GM10266 (cell line): ENCODE results near the gene DBH.

ENCODE experiments used
- DNase-seq: peaks from one replicate; pipeline ENCODE4 v3.0.0; 2012; ENCODE audit errors: extremely low spot score
- CTCF ChIP-seq: IDR thresholded peaks from 2 replicates; pipeline ENCODE4 v1.5.1; 2012; ENCODE audit warnings: mild to moderate bottlenecking, low read depth; ENCODE audit not compliant: control insufficient read depth, insufficient read depth; ENCODE audit errors: missing control alignments

DBH gene

DNA sequence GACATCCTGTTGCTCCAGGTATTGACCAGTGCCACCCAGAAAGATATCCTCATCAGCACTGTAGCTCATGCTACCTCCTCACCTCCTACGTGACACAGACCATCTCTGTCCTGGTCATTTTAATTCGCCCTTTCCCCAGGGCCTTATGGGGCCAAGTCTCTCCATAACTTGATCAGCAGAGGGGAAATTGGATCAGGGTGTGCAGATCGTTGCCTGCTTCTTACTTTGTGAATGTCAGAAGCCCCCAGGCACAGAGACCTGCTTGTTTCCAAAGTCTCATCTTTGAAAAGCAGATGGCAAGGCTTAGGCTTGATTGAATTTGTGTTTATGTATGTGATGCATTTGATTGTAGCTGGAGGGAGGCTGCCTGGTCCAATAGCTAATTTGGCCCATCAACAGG is 8.8 kb upstream of the DBH start:
- TF ChIP-seq CTCF: no peak
- no peak for DNase-seq

DNA sequence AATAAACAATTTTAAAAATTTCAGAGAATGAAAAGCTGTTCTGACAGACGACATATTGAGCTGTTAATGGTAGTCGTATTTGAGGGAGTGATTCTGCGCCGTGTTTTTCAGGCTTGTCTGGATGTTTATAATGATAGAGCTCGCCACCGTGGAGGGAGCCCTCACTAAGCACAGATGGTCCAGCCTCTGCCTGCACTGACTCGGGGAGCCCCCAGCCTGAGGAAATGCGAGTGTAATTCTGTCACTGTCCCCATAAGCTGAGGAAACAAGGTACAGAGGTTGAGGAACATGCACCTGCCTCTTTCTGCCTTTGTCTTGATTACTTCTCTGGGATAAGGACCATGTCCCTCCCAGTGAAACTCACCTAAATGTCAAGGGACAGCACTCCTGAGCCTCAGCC is 7.4 kb upstream of the DBH start:
- DNase-seq: no peak
- TF ChIP-seq CTCF: no peak

- DNase-seq: no peak
These were observed 6.7 kb upstream of the DBH start for GRCh38 chr9:133629221-133630110.

GRCh38 chr9:133631111-133631510 is 5.1 kb upstream of the DBH start:
- no peak for DNase-seq
- TF ChIP-seq CTCF: no peak

More at GRCh38 chr9:133629221-133630110, 6.7 kb upstream of the DBH start:
- TF ChIP-seq CTCF: no peak

DNA sequence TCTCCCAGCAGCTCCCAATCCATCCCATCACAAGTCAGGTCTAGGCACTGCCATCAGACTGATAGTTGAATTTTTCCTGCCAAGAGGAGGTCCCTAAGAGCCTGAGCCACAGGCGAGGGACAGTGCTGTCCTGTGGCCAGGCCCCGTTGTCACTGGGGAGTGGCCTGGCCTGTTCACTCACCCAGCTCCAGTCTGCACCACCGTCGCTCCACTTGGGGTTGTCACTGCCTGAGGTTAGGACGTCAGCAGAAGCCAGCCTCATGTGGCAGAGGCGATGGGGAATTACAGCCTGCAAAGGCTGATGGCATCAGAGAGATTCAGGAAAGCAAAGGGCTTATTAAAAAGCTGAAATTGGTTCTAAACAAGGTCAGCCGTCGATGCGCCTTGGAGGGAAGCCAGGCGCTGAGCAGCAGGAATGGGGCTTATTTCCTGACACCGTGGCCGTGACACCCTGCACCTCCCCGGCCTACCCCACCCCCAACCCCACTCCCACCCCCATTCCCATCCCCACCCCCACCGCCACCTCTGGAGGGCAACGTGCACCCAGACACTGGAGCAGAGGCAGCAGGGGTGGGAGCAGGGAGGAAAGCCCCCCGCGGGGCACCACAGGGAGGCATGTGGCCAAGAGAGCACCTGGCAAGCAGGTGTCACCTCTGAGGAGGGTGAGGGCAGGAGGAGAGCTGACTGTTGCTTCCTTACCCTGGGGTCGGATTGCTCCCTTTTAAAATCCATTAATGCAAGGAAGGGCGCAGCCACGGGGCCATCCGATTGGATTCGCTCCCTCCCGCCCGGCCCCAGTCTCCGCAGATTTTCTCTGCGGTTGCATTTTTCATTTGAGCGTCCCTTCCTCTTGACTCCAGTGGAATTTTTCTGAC is 3.1 kb upstream of the DBH start:
- no peak for DNase-seq
- TF ChIP-seq CTCF: no peak

DNA sequence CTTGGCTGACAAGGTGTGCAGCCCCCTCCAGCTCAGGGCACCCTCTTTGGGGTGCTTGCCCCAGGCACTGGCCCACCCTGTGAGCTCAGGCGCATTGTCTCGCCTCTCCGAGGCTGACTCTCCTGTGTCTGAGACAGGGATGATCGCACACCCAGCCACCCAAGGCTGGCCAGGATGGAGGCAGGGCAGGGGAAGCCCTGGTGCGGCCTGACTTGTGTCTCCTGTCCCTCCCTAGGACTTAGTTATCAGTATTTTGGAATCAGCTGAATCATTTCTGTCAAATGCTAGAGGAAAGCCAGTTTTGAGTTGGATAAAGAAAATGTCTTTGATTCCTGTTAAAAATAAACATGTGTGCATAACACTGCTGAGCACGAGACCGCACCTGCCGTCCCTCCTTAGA is 2.5 kb upstream of the DBH start:
- DNase-seq: no peak
- TF ChIP-seq CTCF: no peak

DNA sequence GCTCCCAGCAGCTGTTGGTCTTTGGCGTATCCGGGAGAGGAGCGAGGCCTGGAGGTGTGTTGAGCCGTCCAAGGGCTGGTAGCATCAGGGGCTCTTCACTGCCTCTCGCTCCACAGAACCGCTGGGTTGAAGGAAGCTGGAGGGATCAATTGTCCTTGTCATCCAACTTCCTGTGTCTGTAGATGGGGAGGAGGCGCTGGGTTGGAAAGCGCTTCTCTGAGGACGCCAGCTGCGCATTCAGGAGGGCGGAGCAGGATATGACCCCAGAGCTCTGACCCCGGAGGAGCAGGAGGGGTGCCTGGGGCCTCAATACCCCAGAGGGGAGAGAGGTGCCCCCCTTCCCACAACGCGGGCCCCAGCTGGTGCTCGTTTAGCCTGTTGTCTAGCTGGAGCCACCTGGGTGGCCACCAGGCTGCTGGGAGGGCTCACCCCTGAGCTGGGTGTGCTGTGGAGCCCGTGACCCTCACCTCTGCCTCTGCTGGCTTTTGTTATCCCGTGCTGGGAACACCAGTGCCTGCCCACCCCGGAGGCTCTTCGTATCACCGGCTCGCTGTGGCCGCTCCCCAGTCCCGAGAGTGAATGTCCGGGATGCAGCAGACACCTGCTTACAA is 2.0 kb upstream of the DBH start:
- DNase-seq: no peak
- no peak for TF ChIP-seq CTCF
